GM10847 (cell line): ENCODE measurements around the gene CCDC57.

Experiments
- POLR2A ChIP-seq: IDR thresholded peaks from 2 replicates; pipeline ENCODE4 v1.6.1; 2011; ENCODE audit not compliant: insufficient read length; ENCODE audit errors: extremely low read depth

CCDC57 gene

DNA sequence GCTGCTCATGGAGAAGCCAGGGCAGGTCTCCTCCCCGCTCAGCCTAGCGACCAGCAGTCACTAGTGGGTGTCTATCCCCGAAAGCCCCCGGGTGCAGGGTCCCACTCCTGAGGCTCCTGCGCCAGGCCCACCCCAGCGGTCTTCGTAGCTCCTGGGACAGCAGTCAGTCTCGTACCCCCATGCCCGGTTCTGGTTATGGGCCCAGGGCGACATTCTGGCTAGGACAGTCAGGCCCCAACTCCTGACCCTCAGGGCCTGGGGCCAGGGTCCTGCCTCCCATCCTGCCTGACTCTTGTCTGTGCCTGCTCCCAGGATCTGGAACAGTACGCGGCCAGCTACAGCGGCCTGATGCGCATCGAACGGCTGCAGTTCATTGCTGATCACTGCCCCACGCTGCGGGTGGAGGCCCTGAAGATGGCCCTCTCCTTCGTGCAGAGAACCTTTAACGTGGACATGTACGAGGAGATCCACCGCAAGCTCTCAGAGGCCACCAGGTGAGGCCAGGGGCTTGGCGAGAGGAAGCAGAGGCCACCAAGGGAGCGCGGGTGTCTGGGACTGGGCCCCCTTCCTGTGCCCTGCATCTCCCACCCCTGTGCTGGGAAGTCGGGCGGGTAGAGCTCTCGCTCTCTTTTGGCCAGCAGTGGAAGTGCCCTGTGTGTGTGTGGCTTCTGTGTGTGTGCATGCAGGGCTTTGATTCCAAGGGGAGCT, 158.9 kb downstream of the CCDC57 start:
- no peak for TF ChIP-seq POLR2A

DNA sequence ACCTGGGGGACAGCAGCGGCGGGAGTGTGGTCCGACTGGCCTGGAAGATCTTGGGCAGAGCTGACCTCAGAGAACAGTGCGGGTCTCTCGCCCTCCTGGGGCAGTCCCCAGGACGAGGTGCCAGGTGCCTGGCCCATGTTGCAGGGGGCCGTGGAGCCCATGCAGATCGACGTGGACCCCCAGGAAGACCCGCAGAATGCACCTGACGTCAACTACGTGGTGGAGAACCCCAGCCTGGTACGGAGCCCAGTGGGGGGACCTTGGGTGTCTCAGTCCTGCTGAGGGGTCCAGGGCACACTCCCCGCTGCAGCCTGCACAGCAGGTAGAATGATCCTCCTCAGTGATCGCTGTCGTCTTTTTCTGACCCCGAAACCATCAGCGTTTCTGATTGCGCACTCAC, 159.5 kb downstream of the CCDC57 start:
- TF ChIP-seq POLR2A, result no peak

DNA sequence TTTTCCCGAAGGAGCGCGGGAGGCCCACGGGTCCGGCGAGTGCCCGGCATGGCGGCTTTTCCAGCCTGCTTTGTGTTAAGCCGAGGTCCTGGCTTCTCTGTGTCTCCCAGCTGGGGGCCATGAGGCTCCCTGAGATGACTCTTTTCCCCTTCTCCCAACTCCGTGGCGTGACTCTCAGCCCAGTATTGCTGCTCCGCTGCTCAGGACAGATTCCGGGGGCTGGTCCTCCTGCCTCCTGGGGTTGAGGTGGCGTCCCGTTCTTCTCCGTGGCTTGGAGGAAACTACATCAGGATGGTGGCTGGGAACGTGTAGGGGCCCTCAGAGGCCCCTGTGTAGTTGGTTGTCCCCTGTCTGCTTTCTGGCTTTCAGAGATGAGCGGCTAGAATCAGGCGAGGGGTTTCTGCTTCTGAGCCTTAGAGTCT, 160.0 kb downstream of the CCDC57 start:
- TF ChIP-seq POLR2A, result no peak

DNA sequence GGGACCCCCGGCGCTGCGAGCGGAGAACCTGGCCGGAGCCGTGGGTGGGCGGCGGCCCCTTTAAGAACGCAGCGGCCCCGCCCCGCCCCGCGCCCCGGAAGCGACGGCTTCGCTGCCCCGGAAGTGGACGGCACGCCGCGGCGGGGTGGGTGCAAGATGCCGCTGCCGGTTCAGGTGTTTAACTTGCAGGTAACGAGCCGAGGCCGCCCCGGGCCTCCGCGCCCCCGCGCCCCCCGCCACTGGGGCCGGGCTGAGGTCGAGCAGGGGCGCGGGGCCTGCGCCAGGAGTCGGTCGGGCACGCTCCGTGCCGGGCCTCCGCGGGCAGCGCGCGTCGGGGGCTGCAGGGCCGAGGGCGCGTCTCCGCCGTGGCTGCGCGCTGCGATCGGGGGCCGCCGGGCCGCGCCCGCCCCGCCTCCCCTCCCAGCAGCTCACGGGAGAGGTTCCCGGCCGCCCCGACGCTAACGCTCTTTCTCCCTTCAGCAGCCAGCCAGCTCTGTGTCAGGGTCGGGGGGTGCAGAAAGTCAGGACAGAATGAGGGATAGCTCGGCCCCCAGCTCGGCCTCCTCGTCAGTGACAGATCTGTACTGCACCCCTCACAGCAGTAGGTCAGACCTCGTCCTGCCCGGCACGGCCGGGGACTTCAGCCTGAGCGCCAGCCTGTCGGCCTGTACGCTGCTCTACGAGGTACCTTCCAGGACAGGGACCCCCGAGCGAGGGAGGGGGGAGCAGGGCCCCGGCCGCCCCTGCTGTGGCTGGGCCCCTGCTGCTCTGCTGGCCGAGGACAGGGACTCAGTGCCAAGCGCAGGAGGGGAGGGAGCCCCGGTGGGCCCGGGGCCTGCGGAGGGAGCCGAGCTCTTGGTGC, 160.6 kb downstream of the CCDC57 start, which contains the start of the genes GPS1 and RFNG:
Gene GPS1 (plus strand): TSS at position 123 of the 862 bp plus-strand sequence. CDS start 34 bp downstream, at position 157.
Gene RFNG (minus strand): TSS at position 36 of the 862 bp plus-strand sequence. CDS start 45 bp downstream, outside the sequence.
- peak; percentile 51 for TF ChIP-seq POLR2A
